Right lobe of liver (tissue), 4 donors: Measurements from ENCODE around the gene CLSTN2.

Experiments used
- POLR2A ChIP-seq: fragments of 450-650 bp; IDR thresholded peaks from one replicate; pipeline ENCODE4 v1.6.1; 2017; ENCODE audit warnings: antibody characterized with exemption, mild to moderate bottlenecking
- TF ChIP-seq, protein P1 (sequence below), 4 donors: fragments of 200-600 bp in 3 of 4; fragments of 450-650 bp in 1 of 4; IDR thresholded peaks; one replicate each; pipeline versions ENCODE4 v1.5.1 to v1.8.0; 2016 to 2022; ENCODE audit warnings: antibody characterized with exemption in 4 of 4, mild to moderate bottlenecking in 2 of 4
- donor health status: DM: no; HTN: no; CAD: no.
- donor health status: DM: no; HTN: no; CAD: no.
- donor health status: DM: no; HTN: yes; CAD: no.

DNA sequence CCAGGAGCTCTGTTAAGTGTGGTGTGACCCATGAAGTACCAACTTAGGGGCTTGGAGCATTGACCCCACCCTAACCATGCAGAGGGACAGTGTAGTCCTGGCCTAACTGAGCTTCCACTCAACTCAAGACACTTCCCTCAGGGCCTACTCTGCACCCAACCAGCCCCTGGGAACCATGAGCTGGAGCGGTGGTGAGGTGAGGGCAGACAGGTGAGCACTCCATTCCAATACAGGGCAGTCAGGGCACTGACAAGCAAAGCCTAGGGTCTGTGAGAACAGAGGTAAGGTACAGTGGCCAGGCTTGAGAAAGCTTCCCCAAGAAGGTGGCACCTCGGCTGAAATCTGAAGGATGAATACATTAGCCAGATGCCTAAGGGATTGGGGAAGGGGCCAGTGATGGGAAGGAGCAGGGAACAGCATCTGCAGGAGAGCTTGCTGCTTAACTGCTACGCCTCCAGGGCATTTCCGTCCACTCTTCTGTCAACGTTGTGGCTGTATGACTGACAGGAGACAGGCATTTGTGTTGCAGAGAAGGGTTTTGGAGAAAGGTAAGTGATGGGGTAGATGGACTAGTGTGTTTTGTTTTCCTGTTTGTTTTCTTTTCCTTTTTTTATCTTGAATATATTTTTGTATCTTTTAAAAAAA lies 499.4 kb downstream of the CLSTN2 start:
- TF ChIP-seq POLR2A: no peak
- TF ChIP-seq, protein P1, sequence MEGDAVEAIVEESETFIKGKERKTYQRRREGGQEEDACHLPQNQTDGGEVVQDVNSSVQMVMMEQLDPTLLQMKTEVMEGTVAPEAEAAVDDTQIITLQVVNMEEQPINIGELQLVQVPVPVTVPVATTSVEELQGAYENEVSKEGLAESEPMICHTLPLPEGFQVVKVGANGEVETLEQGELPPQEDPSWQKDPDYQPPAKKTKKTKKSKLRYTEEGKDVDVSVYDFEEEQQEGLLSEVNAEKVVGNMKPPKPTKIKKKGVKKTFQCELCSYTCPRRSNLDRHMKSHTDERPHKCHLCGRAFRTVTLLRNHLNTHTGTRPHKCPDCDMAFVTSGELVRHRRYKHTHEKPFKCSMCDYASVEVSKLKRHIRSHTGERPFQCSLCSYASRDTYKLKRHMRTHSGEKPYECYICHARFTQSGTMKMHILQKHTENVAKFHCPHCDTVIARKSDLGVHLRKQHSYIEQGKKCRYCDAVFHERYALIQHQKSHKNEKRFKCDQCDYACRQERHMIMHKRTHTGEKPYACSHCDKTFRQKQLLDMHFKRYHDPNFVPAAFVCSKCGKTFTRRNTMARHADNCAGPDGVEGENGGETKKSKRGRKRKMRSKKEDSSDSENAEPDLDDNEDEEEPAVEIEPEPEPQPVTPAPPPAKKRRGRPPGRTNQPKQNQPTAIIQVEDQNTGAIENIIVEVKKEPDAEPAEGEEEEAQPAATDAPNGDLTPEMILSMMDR (IDR thresholded peaks at IDR 0.05): no peak
